Measurements from ENCODE around the gene SYT3.
"Not testable (repeated sequence)": the region's sequence is repeated elsewhere in the genome, so short reads cannot be mapped to it uniquely, and the experiment has no call there.

The SYT3 gene

DNA sequence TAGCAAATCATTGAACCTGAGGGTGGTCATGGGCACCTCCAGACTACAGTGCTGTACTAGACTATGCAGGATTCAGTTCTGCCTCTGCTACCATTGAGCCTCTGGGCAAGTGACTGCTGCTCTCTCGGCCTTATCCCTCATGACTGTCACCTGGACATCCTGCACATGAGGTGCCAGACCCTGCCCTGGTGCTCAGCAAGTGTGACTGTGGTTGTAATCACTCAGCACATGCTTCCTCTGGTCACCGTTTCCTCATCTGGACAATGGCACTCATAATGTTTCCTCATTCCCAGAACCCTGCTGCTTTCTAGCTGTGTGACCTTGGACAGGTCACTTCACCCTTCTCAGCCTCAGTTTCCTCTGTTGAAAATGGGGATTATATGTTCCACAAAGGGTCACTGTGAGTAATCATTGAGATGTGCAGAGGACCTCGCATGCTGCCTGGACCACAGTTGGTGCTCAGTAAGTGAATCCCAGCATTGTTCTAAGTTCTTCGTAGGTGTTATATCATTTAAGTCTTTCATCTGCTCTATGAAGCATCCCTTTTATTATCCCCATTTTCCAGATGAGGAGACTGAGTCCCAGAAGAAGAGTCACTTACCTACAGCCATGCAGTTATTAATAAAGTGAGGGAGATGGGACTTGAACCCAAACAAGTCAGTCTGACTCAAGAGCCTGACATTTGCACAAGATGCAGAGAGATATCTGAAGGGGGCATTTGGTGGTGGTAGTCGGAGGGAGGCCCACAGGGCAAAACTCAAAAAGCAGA, 3.2 kb downstream of the SYT3 start:
- DNase-seq (ENCODE audit: low read depth in 2 of 2) = no peak

DNA sequence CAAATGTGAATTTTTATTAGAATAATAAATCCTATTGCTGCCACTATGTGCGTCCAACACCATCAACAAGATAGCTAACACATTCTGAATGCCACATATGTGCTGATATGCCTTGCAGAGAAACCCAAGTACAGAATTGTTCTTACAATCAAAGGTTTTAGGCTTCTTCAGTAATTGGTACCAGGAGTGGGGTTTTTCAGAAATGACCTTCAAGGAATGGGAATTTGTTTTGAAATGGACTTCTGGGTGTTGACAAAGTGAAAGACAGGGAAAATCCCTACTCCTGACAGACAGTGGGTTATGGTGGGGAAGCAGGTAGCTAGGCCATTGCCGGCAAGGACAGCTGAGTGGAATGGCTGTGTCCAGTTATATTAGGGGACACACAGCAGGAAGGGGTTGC, 5.7 kb downstream of the SYT3 start:
- DNase-seq (ENCODE audit: low read depth in 2 of 2) = no peak

- DNase-seq (ENCODE audit: low read depth in 2 of 2) = no peak
Measured at GRCh38 chr19:50633359-50633758, 6.3 kb downstream of the SYT3 start.

DNA sequence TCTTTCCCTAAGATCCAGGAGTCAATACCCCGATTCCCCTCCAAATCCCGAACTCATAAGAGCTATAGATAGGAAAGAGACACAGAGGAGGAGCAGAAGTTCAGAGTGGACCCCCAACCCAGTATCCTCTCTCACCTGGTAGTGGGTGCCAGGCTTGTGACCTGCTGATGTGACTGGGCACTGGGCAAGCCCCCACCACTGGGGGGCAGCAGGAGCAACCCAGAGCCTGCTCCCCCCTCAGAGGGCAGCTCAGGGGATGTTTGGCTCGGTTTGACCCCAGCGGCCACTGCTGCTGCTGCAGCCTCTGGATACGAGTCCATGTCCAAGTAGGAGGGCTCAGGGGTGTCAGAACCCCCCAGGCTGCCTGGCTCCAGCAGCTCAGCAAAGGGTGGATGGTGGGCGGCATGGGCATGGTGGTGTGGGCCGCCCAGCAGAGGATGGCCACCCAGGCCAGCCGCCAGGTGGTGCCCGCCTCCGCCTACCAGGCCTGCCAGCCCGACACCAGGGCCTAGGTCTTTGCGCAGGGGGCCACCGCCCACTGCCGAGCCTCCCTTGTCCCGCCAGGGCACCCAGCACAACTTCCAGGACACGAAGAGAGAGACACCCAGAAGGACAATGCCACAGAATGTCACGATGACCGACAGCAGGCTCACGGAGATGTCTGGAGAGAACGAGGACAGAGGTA, 7.4 kb downstream of the SYT3 start:
- no peak for DNase-seq (ENCODE audit: low read depth in 2 of 2)

GRCh38 chr19:50629801-50630200, 9.9 kb downstream of the SYT3 start:
- no peak for DNase-seq (ENCODE audit: low read depth in 2 of 2)

- DNase-seq (ENCODE audit: low read depth in 2 of 2) = no peak
Measured at GRCh38 chr19:50629194-50629593, 10.5 kb downstream of the SYT3 start.

GRCh38 chr19:50628551-50628950, 11.1 kb downstream of the SYT3 start:
- DNase-seq (ENCODE audit: low read depth in 2 of 2) = no peak

GRCh38 chr19:50628146-50628545, 11.5 kb downstream of the SYT3 start:
- no peak for DNase-seq (ENCODE audit: low read depth in 2 of 2)

DNA sequence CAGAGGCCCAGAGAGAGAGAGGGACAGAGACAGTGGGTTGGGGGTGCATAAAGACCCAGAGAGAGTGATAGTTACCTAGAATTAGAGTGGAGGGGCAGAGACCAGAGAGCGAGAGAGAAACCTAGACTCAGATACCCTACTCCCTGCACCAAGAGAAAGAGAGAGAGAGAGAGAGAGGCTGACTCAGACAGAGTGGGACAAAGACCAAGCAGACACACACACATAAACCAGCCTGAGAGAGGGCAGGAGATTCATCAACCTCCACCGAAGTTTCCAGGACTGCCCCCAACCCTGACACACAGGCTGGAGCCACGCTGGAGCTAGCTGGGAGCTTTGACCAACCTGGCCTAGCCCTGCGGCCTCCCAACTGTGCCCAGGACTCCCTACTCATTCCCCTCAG, 12.9 kb downstream of the SYT3 start:
- no peak for DNase-seq (ENCODE audit: low read depth in 2 of 2)

GRCh38 chr19:50626011-50626410, 13.7 kb downstream of the SYT3 start:
- DNase-seq (ENCODE audit: low read depth in 2 of 2) = no peak

GRCh38 chr19:50624949-50625600, 14.6 kb downstream of the SYT3 start:
- DNase-seq (ENCODE audit: low read depth in 2 of 2) = no peak

DNA sequence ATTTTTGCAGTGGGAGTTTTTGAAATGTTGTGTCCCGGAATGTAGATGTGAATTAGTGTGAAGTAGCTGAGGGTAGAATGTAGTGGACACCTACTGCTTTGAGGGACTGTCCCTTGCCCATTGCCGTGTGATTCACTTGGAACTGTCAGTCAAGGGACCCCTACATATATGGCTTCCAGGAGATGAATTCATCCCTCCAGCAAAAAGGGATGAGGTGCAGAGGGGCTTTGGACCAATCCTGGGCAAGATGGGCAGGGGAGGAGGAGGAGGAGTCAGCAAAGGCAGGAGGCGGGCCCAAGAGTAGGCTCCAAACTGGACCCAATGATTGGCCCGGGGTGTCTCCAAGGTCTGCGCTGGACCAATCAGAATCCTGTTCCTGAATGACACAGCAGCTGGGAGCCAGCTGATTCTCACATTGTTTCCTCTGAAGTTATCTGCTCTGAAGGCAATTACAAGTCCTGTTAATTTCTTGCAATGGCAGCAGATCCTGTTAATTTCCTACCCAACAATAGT, 19.2 kb downstream of the SYT3 start:
- DNase-seq (ENCODE audit: low read depth in 2 of 2) = not testable (repeated sequence)

DNA sequence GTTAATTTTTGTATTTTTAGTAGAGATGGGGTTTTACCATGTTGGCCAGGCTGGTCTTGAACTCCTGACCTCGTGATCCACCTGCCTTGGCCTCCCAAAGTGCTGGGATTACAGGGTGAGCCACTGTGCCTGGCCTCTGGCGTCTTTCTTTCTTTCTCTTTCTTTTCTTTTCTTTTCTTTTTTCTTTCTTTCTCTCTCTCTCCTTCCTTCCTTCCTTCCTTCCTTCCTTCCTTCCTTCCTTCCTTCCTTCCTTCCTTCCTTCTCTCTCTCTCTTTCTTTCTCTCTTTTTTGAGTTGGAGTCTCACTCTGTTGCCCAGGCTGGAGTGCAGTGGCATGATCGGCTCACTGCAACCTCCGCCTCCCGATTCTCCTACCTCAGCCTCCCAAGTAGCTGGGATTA, 20.5 kb downstream of the SYT3 start:
- DNase-seq (ENCODE audit: low read depth in 2 of 2) = not testable (repeated sequence)

DNA sequence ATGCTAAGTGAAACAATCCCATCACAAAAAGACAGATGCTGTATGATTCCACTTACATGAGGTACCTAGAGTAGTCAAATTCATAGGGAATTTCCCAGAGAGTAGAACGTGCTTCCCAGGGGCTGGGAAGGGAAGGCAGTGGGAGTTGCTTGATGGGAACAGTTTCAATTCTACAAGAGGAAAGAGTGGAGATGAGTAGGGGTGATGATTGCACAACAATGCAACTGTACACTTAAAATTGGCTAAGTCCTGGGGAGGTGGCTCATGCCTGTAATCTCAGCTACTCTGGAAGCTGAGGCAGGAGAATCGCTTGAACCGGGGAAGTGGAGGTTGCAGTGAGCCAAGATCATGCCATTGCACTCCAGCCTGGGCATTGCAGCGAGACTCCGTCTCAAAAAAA, 21.3 kb downstream of the SYT3 start:
- DNase-seq (ENCODE audit: low read depth in 2 of 2) = not testable (repeated sequence)

DNA sequence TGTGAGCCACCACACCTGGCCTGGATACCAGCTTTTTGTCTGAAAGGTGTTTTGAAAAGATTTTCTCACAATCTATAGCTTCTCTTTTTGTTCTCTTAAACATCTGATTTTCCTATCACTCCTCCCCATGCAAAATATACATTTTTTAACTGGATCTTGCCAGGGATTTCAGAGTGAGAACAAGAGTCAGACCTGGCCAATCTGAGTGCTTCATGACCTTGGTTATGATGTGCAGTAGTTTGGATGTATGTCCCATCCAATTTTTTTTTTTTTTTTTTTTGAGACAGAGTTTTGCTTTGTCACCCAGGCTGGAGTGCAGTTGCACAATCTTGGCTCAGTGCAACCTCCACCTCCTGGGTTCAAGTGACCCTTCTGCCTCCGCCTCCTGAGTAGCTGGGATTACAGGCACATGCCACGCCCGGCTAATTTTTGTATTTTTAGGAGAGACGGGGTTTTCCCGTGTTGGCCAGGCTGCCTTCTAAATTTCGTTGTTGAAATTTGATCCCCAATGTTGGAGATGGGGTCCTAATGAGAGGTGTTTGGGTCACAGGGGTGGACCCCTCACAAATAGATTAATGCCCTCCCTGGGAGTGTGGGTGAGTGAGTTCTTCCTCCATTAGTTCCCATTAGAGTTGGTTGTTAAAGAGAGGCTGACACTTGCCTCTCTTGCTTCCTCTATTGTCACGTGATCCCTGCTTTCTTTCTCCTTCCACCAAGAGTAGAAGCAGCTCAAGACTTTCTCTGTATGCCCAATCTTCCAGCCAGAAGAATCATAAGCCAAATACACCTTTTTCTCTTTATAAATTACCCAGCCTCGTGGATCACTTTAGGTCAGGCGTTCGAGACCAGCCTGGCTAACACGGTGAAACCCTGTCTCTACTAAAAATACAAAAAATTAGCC, 26.9 kb downstream of the SYT3 start:
- not testable (repeated sequence) for DNase-seq (ENCODE audit: low read depth in 2 of 2)

- peak; percentile 13 to 19 for DNase-seq (ENCODE audit: low read depth in 2 of 2)
Measured at GRCh38 chr19:50607874-50608785, 31.6 kb downstream of the SYT3 start.

DNA sequence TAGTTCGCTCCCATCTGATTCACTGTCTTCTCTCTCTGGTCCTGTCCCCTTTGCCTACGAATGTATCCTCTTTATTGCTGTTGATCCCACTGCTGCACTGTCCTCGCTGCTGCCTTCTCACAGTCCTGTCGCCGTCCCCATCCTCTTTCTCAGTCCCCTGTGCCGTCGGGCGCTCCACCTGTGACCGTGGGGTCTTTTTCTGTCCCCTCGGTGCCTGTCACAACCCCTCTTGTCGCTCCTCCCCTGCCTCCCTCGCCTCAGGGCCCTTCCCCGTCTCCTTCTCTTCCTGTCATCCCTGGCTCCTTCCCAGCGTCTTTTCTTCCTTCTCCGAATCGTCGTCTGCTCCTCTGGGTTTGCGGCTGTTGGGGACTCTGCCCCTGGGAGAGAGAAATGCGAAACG, 32.3 kb downstream of the SYT3 start:
- no peak for DNase-seq (ENCODE audit: low read depth in 2 of 2)

DNA sequence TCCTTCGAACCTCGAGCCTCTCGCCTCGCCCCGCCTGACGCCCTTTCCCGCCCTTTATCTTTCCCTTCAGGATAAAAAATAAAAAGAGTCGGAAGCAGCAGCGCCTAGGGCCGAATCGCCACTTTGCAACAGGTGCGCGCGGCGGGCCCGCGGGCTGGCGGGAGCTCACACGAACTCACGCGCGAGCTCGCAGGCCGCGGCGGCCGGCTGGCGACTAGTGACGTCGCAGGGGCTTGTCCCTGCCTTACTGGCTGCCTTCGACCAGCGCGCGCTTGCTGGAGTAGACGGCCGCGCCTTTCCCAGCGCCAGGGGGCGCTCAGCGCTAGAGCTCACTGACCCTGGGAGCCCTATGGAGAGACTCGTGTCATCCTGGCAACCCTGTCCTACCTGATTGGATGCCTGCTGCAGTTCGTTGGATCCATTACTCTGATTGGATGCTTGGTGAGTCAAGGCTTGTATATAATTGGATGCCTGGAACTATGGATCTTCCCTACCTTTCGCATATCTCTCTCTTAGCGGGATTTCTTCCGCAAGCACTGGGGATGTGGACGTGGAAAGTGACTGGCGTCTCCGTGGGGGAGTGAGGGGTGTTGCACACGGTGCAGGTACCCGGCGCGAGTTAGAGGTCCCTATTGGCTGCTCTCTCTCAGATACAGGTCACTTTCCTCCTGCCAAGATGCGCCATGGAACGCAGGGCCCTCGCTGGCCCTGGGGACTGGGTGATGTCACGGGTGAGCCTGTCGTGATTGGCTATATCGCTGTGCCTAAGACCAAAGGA, 33.4 kb downstream of the SYT3 start:
- DNase-seq (ENCODE audit: low read depth in 2 of 2) = not testable (repeated sequence)

GRCh38 chr19:50604264-50605073, 35.2 kb downstream of the SYT3 start:
- not testable (repeated sequence) for DNase-seq (ENCODE audit: low read depth in 2 of 2)
